Measurements from ENCODE around the gene SCTR. TPM values are rescaled to one million over a fixed set of nuclear protein-coding genes. Genes with fewer than 3 reads are reported as not detected.

Gene SCTR
- total RNA-seq, 1 donor from 2014 or later: not detected

DNA sequence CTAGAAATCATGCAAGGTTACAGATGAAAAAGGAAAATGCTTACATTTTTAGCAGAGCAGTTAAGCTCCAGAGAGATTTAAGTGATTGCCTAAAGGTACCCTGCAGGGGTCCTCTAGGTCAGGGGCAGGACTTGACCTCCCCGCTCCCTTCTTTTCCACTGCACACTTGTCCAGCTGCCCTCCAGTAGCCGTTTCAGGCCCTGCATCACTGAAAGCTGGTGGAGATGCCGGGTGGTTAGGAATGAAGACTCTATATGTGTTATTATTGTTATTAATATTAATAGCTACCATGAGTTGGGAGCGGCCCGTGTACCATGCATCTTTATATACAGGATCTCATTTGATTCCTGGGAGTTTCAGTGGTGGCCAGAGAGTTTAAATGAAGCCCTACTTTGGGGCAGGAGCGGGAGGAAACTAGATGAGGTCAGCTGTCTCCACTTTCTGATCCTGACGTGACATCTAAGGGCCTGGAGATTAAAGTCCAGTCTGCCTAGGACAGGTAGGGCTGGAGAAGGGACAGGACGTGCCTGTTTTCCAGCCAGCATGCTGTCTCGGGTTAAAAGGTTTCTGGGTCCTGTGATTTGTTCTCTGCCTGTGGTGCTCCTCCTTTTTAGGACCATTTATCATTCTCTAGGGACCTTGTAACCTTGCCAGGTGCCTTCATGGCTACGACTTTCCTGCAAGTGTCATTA lies 90.5 kb downstream of the SCTR start:
- H3K27me3 Mint-ChIP-seq (ENCODE audit: unreplicated experiment): peaks cover 54% of the 10 kb centered on the region
- no peaks in the 10 kb centered on the region for H3K9me3 Mint-ChIP-seq (ENCODE audit: unreplicated experiment)
- TF ChIP-seq, protein P1, sequence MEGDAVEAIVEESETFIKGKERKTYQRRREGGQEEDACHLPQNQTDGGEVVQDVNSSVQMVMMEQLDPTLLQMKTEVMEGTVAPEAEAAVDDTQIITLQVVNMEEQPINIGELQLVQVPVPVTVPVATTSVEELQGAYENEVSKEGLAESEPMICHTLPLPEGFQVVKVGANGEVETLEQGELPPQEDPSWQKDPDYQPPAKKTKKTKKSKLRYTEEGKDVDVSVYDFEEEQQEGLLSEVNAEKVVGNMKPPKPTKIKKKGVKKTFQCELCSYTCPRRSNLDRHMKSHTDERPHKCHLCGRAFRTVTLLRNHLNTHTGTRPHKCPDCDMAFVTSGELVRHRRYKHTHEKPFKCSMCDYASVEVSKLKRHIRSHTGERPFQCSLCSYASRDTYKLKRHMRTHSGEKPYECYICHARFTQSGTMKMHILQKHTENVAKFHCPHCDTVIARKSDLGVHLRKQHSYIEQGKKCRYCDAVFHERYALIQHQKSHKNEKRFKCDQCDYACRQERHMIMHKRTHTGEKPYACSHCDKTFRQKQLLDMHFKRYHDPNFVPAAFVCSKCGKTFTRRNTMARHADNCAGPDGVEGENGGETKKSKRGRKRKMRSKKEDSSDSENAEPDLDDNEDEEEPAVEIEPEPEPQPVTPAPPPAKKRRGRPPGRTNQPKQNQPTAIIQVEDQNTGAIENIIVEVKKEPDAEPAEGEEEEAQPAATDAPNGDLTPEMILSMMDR (IDR thresholded peaks at IDR 0.05): no peak
- no peak overlapping the region for H3K27ac Mint-ChIP-seq (ENCODE audit: unreplicated experiment)
- H3K4me3 Mint-ChIP-seq (ENCODE audit: unreplicated experiment): no peak overlapping the region
- no peaks in the 10 kb centered on the region for H3K36me3 Mint-ChIP-seq (ENCODE audit: unreplicated experiment)
- H3K4me1 Mint-ChIP-seq (ENCODE audit: unreplicated experiment): peaks cover 12% of the 10 kb centered on the region
- no peak for DNase-seq (ENCODE audit: extremely low spot score, unreplicated experiment)

- Mint-ChIP-seq H3K9me3 (ENCODE audit: unreplicated experiment) (no peaks in the 10 kb centered on the region), H3K27me3 (ENCODE audit: unreplicated experiment) (peaks cover 54% of the 10 kb centered on the region), H3K36me3 (ENCODE audit: unreplicated experiment) (no peaks in the 10 kb centered on the region), H3K27ac (ENCODE audit: unreplicated experiment) (no peak overlapping the region), H3K4me3 (ENCODE audit: unreplicated experiment) (peak overlapping the region; percentile 67), H3K4me1 (ENCODE audit: unreplicated experiment) (peaks cover 12% of the 10 kb centered on the region)
- TF ChIP-seq, protein P1 (IDR thresholded peaks at IDR 0.05): no peak
- no peak for DNase-seq (ENCODE audit: extremely low spot score, unreplicated experiment)
Observed at GRCh38 chr2:119432851-119433522, 91.3 kb downstream of the SCTR start.

- Mint-ChIP-seq H3K27ac (ENCODE audit: unreplicated experiment) (no peak overlapping the region), H3K4me3 (ENCODE audit: unreplicated experiment) (peak overlapping the region; percentile 67), H3K27me3 (ENCODE audit: unreplicated experiment) (peaks cover 56% of the 10 kb centered on the region), H3K9me3 (ENCODE audit: unreplicated experiment) (no peaks in the 10 kb centered on the region), H3K36me3 (ENCODE audit: unreplicated experiment) (no peaks in the 10 kb centered on the region), H3K4me1 (ENCODE audit: unreplicated experiment) (peaks cover 12% of the 10 kb centered on the region)
- TF ChIP-seq, protein P1 (IDR thresholded peaks at IDR 0.05): no peak
- DNase-seq (ENCODE audit: extremely low spot score, unreplicated experiment): no peak
Observed at GRCh38 chr2:119431976-119432850, 92.1 kb downstream of the SCTR start.

DNA sequence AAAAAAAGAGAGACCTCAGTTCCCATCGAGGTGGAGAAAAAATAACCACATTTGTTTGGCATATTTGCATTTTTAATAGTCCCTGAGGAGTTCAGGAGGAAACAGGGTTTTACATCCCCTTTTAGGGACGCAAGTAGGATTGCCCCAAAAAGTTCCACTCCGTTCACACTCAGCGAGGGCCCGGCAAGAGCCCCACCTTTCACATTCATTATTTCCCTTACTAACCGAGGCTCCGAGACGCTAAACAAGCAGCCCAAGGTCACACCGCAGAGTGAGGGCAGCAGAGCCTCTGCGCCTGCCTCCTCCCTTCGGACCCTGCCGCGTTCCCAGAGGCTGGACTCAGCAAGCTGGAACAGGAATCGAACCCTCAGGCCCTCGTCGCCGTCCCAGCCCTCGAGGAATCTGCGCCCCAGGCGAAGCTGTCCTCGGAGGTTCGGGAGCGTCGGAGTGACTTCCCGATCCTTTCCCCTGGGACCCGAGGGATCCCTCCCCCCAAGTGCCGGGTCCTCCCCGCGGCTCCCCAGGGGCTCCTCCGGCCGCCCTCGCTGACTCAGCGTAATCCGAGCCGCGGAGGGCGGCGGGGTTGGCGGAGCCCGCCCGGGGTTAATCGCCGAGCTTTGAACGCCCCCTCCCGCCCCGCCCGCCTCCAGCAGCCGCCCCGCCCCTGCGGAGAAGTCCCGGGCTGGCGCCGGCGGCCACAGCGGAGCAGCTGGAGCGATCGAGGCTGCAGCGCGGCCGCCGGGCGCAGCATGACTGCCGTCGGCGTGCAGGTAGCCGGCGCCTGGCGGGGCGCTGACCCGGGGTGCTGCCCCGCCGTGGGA lies 92.9 kb downstream of the SCTR start, which contains the start of gene TMEM37:
Gene TMEM37 (plus strand): TSS at position 700 of the 821 bp plus-strand sequence. CDS start 50 bp downstream, at position 750.
- no peak for DNase-seq (ENCODE audit: extremely low spot score, unreplicated experiment)
- H3K4me3 Mint-ChIP-seq (ENCODE audit: unreplicated experiment): peak within 1 kb of the TSS; percentile 67
- no peak within 1 kb of the TSS for H3K27ac Mint-ChIP-seq (ENCODE audit: unreplicated experiment)
- H3K9me3 Mint-ChIP-seq (ENCODE audit: unreplicated experiment): no peaks in the 10 kb centered on the region
- TF ChIP-seq, protein P1 (IDR thresholded peaks at IDR 0.05): no peak
- H3K36me3 Mint-ChIP-seq (ENCODE audit: unreplicated experiment): no peaks in the 10 kb centered on the region
- peaks cover 12% of the 10 kb centered on the region for H3K4me1 Mint-ChIP-seq (ENCODE audit: unreplicated experiment)
- peaks cover 62% of the 10 kb centered on the region for H3K27me3 Mint-ChIP-seq (ENCODE audit: unreplicated experiment)

Data from osteocyte (in vitro differentiated cells).